WERI-Rb-1 (cell line): Measurements from ENCODE around the gene KRT82.

ENCODE experiments used
- DNase-seq: peaks from one replicate; pipeline ENCODE4 v3.0.0-alpha.2; 2020
- H3K27ac ChIP-seq: fragments of 250-450 bp; sonication (Bioruptor Pico); 2 replicates; pipeline ENCODE4 v1.5.1; 2020; ENCODE audit warnings: mild to moderate bottlenecking, moderate library complexity
- H3K27me3 ChIP-seq: fragments of 250-450 bp; sonication (Bioruptor Pico); 2 replicates; pipeline ENCODE4 v1.5.1; 2021; ENCODE audit warnings: mild to moderate bottlenecking, low read depth, moderate library complexity; ENCODE audit not compliant: insufficient read depth, severe bottlenecking
- H3K36me3 ChIP-seq: fragments of 250-450 bp; sonication (Bioruptor Pico); 2 replicates; pipeline ENCODE4 v1.5.1; 2020; ENCODE audit warnings: mild to moderate bottlenecking, moderate library complexity
- H3K4me3 ChIP-seq: 2 replicates; pipeline ENCODE4 v1.5.1; 2011; ENCODE audit warnings: low read depth, mild to moderate bottlenecking, control low read depth, low read length
- H3K9me3 ChIP-seq: fragments of 250-450 bp; sonication (Bioruptor Pico); 2 replicates; pipeline ENCODE4 v1.5.1; 2021; ENCODE audit warnings: mild to moderate bottlenecking, moderate library complexity; ENCODE audit not compliant: severe bottlenecking
- TF ChIP-seq, protein P1 (sequence below): IDR thresholded peaks from 2 replicates; pipeline ENCODE4 v1.5.1; 2011; ENCODE audit warnings: low read depth, mild to moderate bottlenecking, control low read depth, inconsistent platforms, low read length

KRT82 gene

GRCh38 chr12:52364901-52365489 lies 41.1 kb downstream of the KRT82 start:
- H3K4me3 ChIP-seq = no peak overlapping the region
- H3K27me3 ChIP-seq = peaks cover 17% of the 10 kb centered on the region
- H3K36me3 ChIP-seq = no peaks in the 10 kb centered on the region
- TF ChIP-seq, protein P1, sequence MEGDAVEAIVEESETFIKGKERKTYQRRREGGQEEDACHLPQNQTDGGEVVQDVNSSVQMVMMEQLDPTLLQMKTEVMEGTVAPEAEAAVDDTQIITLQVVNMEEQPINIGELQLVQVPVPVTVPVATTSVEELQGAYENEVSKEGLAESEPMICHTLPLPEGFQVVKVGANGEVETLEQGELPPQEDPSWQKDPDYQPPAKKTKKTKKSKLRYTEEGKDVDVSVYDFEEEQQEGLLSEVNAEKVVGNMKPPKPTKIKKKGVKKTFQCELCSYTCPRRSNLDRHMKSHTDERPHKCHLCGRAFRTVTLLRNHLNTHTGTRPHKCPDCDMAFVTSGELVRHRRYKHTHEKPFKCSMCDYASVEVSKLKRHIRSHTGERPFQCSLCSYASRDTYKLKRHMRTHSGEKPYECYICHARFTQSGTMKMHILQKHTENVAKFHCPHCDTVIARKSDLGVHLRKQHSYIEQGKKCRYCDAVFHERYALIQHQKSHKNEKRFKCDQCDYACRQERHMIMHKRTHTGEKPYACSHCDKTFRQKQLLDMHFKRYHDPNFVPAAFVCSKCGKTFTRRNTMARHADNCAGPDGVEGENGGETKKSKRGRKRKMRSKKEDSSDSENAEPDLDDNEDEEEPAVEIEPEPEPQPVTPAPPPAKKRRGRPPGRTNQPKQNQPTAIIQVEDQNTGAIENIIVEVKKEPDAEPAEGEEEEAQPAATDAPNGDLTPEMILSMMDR = no peak
- H3K9me3 ChIP-seq = no peaks in the 10 kb centered on the region
- no peak for DNase-seq
- no peak overlapping the region for H3K27ac ChIP-seq

- Histone ChIP-seq H3K36me3 (no peaks in the 10 kb centered on the region), H3K9me3 (no peaks in the 10 kb centered on the region), H3K27ac (no peak overlapping the region), H3K4me3 (no peak overlapping the region), H3K27me3 (peaks cover 15% of the 10 kb centered on the region)
- no peak for DNase-seq
- TF ChIP-seq, protein P1 = no peak
These were observed 42.1 kb downstream of the KRT82 start for GRCh38 chr12:52364061-52364460.

DNA sequence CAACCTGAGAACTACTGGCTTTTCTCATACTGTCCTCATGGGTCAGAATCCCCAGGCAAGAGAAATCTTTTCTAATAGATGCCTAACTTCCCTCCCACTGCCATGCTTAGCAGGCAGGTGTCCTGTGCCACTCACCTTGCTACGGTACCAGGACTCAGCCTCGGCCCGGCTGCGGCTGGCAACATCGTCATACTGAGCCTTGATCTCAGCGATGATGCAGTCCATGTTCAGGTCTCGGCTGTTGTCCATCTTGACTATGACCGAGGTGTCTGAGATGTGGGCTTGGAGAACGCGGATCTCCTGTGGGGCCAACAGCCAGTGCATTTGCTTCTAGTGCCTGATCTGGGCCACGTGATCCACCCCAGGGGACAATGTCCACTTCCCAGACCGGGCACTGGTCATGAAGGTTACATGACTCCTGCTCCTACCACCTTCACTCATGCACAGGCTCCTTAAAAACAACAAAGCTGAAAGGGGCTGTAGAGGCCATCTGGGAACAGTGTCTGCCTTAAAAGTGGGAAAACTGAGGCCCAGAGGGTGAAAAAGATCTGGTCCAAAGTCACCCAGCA lies 42.9 kb downstream of the KRT82 start:
- no peaks in the 10 kb centered on the region for H3K9me3 ChIP-seq
- TF ChIP-seq, protein P1 = no peak
- H3K36me3 ChIP-seq = no peaks in the 10 kb centered on the region
- H3K4me3 ChIP-seq = no peak overlapping the region
- no peak overlapping the region for H3K27ac ChIP-seq
- DNase-seq = no peak
- H3K27me3 ChIP-seq = peaks cover 10% of the 10 kb centered on the region

- Histone ChIP-seq H3K36me3 (no peaks in the 10 kb centered on the region), H3K9me3 (no peaks in the 10 kb centered on the region), H3K27ac (no peak overlapping the region), H3K4me3 (no peak overlapping the region), H3K27me3 (peaks cover 6% of the 10 kb centered on the region)
- DNase-seq = peak; percentile 23
- TF ChIP-seq, protein P1 = peak; percentile 48
These were observed 43.9 kb downstream of the KRT82 start for GRCh38 chr12:52362118-52362726.

DNA sequence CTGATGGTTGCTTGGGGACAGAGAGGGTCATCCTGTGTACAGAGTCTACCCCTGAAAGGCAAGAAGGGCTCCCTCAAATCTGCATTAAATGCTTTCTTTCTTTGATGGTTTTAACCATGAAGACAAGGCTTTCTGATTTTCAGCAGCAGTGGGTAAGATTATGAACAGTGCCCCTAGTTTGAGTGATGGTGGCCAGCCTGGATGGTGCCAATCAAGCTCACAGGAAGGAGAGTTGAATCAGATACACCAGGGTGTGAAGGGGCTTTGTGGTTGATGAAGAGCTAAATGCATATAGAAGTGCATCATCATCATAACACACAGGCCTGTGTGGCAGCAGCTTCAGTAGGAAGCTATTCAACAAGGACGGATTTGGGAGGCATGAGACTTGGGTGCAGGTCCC lies 44.6 kb downstream of the KRT82 start:
- Histone ChIP-seq H3K27ac (no peak overlapping the region), H3K27me3 (peaks cover 6% of the 10 kb centered on the region), H3K9me3 (no peaks in the 10 kb centered on the region), H3K4me3 (no peak overlapping the region), H3K36me3 (no peaks in the 10 kb centered on the region)
- TF ChIP-seq, protein P1 = no peak
- DNase-seq = no peak
